Stimulated activated CD4-positive, alpha-beta T cell treated with anti-CD3 and anti-CD28 coated beads, Interleukin-4, amount 100 ng/mL, for 1 hour (primary cell): Measurements from ENCODE around the gene FAM110D.

Source experiments
- DNase-seq: peaks from one replicate; pipeline ENCODE4 v3.0.0-alpha.2; 2020

FAM110D gene

GRCh38 chr1:26130695-26131094 is 28.2 kb upstream of the FAM110D start:
- DNase-seq: no peak

DNA sequence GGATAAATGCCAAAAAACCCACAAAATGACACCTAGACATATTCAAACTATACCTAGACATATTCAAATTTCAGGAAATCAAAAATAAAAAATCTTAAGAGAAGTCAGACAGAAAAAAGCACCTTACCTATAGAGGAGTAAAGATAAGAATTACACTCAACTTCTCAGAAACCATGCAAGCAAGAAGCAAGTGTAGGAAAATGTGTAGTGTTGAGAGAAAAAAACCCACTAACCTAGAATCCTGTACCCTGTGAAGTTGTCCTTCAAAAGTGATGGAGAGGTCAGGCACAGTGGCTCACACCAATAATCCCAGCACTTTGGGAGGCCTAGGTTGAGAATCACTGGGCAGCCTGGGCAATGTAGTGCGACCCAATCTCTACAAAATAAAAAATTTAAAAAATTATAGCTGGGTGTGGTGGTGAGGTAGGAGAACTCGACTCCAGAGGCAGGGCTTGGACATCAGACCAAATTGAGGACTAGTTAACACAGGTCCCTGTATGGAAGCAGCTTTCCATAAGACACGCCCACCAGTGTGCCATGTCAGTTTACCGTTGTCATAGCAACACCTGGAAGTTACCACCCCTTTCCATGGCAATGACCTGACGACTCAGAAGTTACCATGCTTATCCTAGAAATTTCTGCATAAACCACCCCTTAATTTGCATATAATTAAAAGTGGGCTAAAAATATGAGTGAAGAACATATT is 26.6 kb upstream of the FAM110D start:
- no peak for DNase-seq

GRCh38 chr1:26132834-26133167 is 26.1 kb upstream of the FAM110D start:
- DNase-seq: no peak

DNA sequence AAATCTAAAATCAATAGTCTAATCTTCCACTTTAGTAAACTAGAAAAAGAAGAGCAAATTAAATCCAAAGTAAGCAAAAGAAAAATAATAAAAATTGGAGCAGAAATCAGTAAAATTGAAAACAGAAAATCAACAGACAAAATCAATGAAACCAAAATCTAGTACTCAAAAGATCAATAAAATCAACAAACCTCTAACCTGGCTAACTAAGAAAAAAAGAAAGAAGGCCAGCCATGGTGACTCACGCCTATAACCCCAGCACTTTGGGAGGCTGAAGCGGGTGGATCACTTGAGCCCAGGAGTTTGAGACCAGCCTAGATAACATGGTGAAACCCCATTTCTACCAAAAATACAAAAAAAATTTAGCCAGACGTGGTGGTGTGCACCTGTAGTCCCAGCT is 24.4 kb upstream of the FAM110D start:
- no peak for DNase-seq

DNA sequence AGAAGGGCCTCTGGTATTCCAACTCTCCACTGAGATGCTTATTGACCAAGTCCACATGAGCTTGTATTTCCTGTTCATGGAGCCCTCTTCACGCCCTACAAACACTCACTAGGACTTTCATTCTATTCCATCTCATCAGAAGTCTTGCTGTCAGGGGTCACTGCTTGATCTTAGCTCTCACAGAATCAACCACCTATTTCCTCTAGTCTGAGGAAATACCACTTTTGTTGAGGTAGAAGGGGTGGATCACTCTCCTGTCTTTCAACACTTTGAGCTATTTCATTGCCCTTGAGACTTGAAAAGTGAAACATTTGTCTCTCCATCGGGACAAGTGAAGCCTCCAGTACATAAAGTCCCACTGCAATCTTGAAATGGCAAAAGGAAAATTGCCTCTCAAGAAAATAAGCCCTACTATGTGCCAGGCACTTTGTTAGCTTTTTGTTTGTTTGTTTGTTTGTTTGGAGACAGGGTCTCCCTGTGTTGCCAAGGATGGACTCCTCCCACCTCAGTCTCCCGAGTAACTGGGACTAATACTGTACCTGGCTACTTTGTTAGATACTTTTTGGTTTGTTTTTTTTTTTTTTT is 19.8 kb upstream of the FAM110D start:
- no peak for DNase-seq

DNA sequence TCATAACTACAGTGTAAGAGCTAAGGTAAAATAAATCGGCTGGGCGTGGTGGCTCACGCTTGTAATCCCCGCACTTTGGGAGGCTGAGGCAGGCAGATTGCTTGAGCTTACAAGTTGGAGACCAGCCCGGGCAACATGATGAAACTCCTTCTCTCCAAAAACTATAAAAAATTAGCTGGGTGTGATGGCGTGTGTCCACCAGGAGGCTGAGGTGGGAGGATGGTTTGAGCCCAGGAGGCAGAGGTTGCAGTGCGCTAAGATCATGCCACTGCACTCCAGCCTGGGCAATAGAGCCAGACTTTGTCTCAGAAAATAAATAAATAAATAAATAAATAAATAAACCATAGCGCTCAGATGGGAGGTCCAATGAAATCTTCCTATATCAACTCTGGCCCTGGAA is 16.7 kb upstream of the FAM110D start:
- DNase-seq: no peak

DNA sequence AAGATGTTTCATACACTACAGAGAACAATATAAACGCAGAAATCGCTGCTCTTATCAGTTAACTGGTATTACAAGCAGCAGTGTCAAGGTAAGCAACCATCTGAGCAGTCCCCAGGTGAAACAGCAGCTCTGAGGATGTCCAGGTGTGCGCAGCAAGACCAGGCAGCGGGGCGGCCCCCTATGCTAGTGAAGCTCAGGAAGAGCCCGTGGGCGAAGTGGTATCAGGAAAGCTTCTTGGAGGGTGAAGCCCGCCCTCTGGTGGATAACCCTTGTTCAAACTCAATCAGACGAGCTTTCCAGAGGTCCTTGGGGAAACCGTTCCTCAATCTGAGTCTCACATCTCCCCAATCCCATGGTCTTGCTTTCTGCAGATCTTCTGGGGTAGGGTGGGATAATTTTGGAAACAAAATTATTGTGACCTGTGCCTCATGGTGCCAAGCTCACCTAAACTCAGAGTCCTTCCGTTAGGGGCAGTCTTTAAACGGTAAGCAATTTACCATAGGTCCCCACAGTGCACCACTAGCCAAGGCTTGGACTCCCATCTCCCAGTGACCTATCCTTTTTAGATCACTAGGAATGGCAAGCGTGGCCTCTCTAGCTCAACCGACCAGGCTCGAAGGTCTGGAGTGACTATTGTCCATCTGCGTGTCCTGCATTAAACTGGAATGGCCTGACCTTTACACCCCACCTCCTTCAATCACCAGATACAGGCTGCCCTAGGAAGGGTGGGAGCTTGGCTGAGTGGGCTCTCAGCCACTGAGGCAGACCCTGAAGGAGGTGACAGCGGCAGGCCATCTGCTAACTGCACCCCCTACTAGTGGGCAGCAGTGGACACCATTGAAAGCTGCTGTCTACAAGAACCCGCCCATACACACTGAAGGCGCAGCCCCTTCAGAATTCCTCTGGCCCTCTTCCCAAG is 13.6 kb upstream of the FAM110D start:
- peak; percentile 64 for DNase-seq

DNA sequence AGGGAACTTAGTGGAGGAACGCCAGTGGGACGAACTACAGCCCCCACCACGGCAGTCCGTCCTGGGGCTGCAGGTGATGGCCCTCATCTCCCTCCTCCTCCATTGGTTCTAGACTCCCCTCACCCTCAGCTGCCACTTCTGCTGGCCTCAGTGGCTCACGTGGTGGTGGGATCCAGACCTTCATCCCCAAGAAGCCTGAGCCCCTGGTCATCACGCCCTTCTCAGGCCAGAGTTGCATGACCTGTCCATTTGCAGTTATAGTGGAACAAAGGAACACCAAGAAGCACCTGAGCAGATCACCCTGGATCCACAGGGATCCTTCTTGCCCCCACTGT is 13.0 kb upstream of the FAM110D start:
- no peak for DNase-seq

- no peak for DNase-seq
Observed at GRCh38 chr1:26148887-26149286, 10.0 kb upstream of the FAM110D start.

- no peak for DNase-seq
Observed at GRCh38 chr1:26153966-26154532, 4.8 kb upstream of the FAM110D start.

- DNase-seq: no peak
Observed at GRCh38 chr1:26154750-26155149, 4.1 kb upstream of the FAM110D start.

DNA sequence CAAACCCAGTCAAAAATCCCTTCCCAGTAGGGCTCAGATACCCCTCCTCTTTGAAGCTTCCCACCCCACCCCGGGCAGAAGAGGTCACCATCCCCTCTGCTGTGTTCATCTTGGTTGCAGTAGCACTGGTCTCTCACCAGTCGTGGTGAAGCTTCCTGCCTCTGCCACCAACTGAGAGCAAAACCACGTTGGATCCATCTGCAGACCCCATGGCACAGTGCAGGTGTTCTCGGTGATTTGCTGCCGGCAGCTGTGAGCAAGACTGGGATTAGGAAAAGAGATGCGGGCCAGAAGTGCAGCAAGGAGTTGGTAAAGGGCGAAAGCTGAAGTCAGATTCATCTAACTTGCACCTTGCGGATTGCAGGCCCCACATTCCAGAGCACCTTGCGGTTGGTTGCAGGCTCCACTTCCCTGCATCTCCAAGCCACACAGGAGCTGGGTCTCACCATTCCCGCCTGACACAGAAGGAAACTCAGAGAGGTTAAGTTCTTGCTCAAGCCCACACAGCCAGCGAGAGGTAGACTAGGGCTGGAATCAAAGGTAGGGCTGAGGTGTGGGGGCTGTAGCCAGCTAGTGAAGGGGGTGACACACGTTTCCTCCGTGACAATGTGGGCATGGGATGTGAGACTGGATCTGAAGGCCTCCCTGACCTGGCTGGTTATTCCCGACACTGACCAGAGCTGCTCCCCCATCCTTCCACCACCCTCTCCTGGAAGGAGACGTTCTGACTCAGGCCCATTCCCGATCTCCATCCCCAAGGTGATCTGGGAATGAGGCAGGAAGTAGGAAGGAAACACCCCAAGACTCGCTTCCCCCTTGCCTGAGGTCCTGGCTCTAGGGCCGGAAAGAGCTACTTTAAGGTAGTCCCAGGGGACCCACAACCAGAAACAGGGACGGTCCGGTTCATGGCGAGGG is 3.3 kb upstream of the FAM110D start:
- no peak for DNase-seq

GRCh38 chr1:26156285-26157038 is 2.4 kb upstream of the FAM110D start:
- no peak for DNase-seq

DNA sequence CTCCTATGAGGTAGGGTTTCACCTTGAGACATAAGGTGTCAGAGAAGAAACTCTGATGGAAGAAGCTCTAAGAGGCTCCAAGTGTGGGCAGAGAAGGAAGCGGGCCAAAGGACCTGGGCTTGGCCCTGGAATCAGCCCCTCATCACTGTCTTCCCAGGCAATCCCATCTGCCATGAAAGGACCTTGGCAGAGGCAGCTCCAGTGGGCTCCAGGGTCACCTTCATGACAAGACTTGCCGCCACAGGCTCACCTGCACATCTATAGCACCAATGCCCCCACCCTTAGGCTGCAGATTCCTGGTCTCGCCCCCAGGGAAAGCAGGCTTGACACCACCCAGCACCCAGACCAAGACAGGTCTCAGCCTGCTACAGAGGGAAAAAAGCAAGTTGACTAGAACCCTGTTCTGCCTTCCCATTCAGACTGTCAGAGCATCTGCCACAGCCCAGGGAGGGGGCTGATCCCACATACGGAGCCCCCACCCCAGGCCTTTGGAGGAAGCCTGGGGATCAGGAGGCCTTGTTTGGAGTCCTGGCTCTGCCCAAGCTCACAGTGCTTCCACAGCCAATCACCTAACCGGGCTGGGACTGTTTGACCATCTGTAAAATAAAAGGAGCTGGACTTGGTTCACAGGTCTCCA is 490 bp upstream of the FAM110D start:
- DNase-seq: no peak

DNA sequence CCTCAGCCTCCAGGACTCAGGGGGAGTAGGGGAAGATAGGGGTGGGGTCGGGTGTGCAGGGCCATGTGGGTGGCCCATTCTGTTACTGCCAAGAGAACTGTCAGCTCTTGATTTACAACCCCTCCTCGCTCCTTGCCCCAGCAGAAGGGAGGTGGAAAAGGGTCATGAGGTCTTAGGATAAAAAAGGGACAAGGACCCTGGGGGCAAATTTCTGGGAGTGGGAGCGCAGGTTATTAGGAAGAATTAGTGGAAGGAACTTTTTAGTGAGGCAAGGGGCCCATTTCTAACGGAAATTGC is 812 bp downstream of the FAM110D start:
- DNase-seq: no peak

DNA sequence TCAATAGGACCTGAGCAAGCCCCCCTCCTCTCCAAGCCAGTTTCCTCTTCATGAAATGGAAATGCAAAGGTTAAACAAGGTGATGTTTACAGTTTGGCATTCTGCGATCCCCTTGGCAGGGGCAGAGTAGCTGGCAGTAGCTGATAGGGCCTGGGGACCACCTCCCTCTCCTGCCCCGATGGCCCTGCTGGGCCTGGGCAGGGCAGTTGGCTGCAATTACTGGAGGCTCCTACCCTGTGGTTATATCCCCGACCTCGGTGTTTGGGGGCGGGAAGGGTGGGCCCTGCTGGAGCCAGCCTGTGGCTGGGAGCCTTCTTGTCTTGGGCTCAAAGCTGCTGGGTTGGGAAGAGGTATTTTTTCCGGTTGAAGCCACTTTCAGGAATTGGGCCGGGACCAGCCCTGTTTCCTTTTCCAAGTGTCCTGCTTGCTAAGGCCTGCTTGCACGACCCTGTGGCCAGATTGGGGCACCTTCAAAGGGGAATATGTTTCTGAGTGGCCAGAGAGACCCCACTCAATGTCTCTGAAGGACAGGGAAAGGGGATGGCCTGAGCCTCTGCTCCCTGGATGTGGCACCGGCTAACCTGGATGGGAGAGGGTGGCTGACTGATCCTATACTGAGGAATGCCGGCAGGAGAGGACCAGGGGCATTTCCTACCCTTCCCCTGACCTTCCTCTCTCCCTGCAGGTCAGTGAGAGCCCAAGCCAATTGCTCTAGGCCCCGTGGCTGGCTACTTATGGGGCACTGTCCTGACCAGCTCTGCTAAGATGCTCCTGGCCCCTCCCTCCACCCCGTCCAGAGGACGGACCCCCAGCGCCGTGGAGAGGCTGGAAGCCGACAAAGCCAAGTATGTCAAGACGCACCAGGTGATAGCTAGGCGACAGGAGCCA is 1.9 kb downstream of the FAM110D start:
- no peak for DNase-seq

- DNase-seq: peak; percentile 52
Observed at GRCh38 chr1:26161415-26162219, 2.7 kb downstream of the FAM110D start.

- DNase-seq: no peak
Observed at GRCh38 chr1:26162220-26162709, 3.4 kb downstream of the FAM110D start.

DNA sequence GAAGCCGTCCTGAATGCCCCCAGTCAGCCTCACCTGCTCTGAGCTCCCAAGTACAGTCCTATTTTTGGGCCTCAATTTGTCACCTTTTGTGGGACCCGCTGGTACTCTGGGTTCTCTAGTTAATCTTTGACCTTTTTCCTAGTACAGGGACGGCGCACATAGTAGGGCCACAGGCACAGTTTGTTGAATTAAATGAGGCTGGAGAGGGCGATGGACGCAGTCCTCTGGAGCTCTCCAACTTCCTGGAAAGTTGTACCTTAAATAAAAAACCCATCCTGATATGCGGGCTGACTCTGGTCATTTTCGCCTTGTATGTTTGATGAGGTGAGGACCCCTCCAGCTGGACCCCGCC is 4.8 kb downstream of the FAM110D start:
- no peak for DNase-seq
